Caco-2 (cell line): Measurements from ENCODE around the gene CRB2. TPM values are rescaled to one million over a fixed set of nuclear protein-coding genes. Genes with fewer than 3 reads are reported as not detected.

Experiments used
- BruUV-seq: library from RNA; stranded (reverse); fragments of 400-500 nt; replicated peaks from 2 replicates; lab custom pipeline; 2021; lab: Mats Ljungman, UMichigan
- CTCF ChIA-PET: fragments of 300-600 bp; sonication (Branson Sonifier 250); formaldehyde crosslinking; loops from one replicate; lab custom pipeline; 2022; ENCODE audit warnings: antibody characterized with exemption; lab: Charles Lee
- POLR2A ChIA-PET: fragments of 300-600 bp; sonication (Branson Sonifier 250); formaldehyde crosslinking; loops from one replicate; lab custom pipeline; 2022; ENCODE audit warnings: antibody characterized with exemption; lab: Charles Lee
- DNase-seq, 2 experiments: peaks; one replicate each; pipeline versions ENCODE4 v3.0.0 to v3.0.0-alpha.2; 2020 to 2022
- H3K27me3 ChIP-seq: replicated peaks from 2 replicates; pipeline ENCODE4 v1.6.0; 2011; ENCODE audit warnings: low read length; ENCODE audit not compliant: control insufficient read depth, insufficient read depth
- H3K36me3 ChIP-seq: 2 replicates; pipeline ENCODE4 v1.5.1; 2011; ENCODE audit warnings: low read length; ENCODE audit not compliant: control insufficient read depth, insufficient read depth
- H3K4me1 ChIP-seq: fragments of 250-450 bp; sonication (Bioruptor Pico); 2 replicates; pipeline ENCODE4 v1.5.1; 2020; ENCODE audit warnings: mild to moderate bottlenecking
- H3K4me3 ChIP-seq: 2 replicates; pipeline ENCODE4 v1.5.1; 2011; ENCODE audit warnings: low read depth, mild to moderate bottlenecking, control low read depth, low read length
- H3K9me3 ChIP-seq: fragments of 250-450 bp; sonication (Bioruptor Pico); 2 replicates; pipeline ENCODE4 v1.5.1; 2020; ENCODE audit warnings: mild to moderate bottlenecking, moderate library complexity
- H3K27ac Mint-ChIP-seq: one replicate; pipeline ENCODE4 v1.8.0; 2022; ENCODE audit warnings: mixed read lengths; ENCODE audit not compliant: unreplicated experiment
- H3K27me3 Mint-ChIP-seq: one replicate; pipeline ENCODE4 v1.8.0; 2022; ENCODE audit warnings: mixed read lengths; ENCODE audit not compliant: insufficient read depth, unreplicated experiment
- H3K36me3 Mint-ChIP-seq: one replicate; pipeline ENCODE4 v1.8.0; 2022; ENCODE audit warnings: mild to moderate bottlenecking, mixed read lengths; ENCODE audit not compliant: insufficient read depth, unreplicated experiment
- H3K4me1 Mint-ChIP-seq: one replicate; pipeline ENCODE4 v1.8.0; 2022; ENCODE audit warnings: low read depth, mixed read lengths; ENCODE audit not compliant: unreplicated experiment
- H3K4me3 Mint-ChIP-seq: one replicate; pipeline ENCODE4 v1.8.0; 2022; ENCODE audit warnings: mild to moderate bottlenecking, moderate library complexity, mixed read lengths; ENCODE audit not compliant: unreplicated experiment
- H3K9me3 Mint-ChIP-seq: one replicate; pipeline ENCODE4 v1.8.0; 2022; ENCODE audit warnings: mixed read lengths; ENCODE audit not compliant: unreplicated experiment
- CTCF ChIP-seq, 2 experiments: fragments of 200-600 bp in 1 of 2; IDR thresholded peaks; 1 replicate in 1 of 2; 2 replicates in 1 of 2; pipeline versions ENCODE4 v1.5.1 to v1.8.0; 2011 to 2022; ENCODE audit warnings: antibody characterized with exemption in 1 of 2, control low read depth in 1 of 2, inconsistent platforms in 1 of 2, low read depth in 1 of 2, low read length in 1 of 2, mild to moderate bottlenecking in 1 of 2, moderate library complexity in 1 of 2; ENCODE audit not compliant: insufficient read depth in 1 of 2, severe bottlenecking in 1 of 2, unreplicated experiment in 1 of 2
- intact Hi-C: fragments of 100-400 bp; cut with micrococcal nuclease; formaldehyde crosslinking; loops from one replicate; pipeline ENCODE4 v1.10.0; 2022; ENCODE audit not compliant: unreplicated experiment
- total RNA-seq: library from RNA; stranded (reverse); gene quantifications from 2 replicates; pipeline ENCODE4 v1.2.3, GENCODE V29; 2022

CRB2 gene
- total RNA-seq, 1 experiment from 2014 or later: 0.34 TPM

GRCh38 chr9:123318961-123319421, 37.0 kb upstream of the CRB2 start:
- ChIA-PET POLR2A (no interaction called here), CTCF (interaction anchor here (0.5 kb wide), 1 partner anchor 36 kb away, joined by 5 read pairs; no protein-coding TSS in a partner anchor)
- Mint-ChIP-seq H3K9me3 (no peaks in the 10 kb centered on the region), H3K27me3 (no peaks in the 10 kb centered on the region), H3K4me1 (peaks cover 11% of the 10 kb centered on the region), H3K27ac (no peak overlapping the region), H3K36me3 (no peaks in the 10 kb centered on the region), H3K4me3 (no peak overlapping the region)
- H3K9me3 ChIP-seq: no peaks in the 10 kb centered on the region
- no peak for DNase-seq
- intact Hi-C loops: no loop called here
- H3K4me1 ChIP-seq: peaks cover 7% of the 10 kb centered on the region
- H3K27me3 ChIP-seq: no peaks in the 10 kb centered on the region
- H3K36me3 ChIP-seq: no peaks in the 10 kb centered on the region
- no peak overlapping the region for H3K4me3 ChIP-seq
- no TSS peak for BruUV-seq
- TF ChIP-seq CTCF (IDR thresholded peaks at IDR 0.05; ENCODE audit: insufficient read depth in 1 of 2, low read depth in 1 of 2, low read length in 1 of 2, severe bottlenecking in 1 of 2, unreplicated experiment in 1 of 2): no peak

GRCh38 chr9:123319541-123320339, 36.3 kb upstream of the CRB2 start:
- no peak for DNase-seq
- Mint-ChIP-seq H3K27me3 (no peaks in the 10 kb centered on the region), H3K9me3 (no peaks in the 10 kb centered on the region), H3K4me3 (no peak overlapping the region), H3K27ac (no peak overlapping the region), H3K36me3 (no peaks in the 10 kb centered on the region), H3K4me1 (peaks cover 12% of the 10 kb centered on the region)
- TF ChIP-seq CTCF (IDR thresholded peaks at IDR 0.05; ENCODE audit: insufficient read depth in 1 of 2, low read depth in 1 of 2, low read length in 1 of 2, severe bottlenecking in 1 of 2, unreplicated experiment in 1 of 2): no peak
- intact Hi-C loops: no loop called here
- no TSS peak for BruUV-seq
- Histone ChIP-seq H3K36me3 (no peaks in the 10 kb centered on the region), H3K27me3 (no peaks in the 10 kb centered on the region), H3K9me3 (no peaks in the 10 kb centered on the region), H3K4me1 (peaks cover 7% of the 10 kb centered on the region), H3K4me3 (no peak overlapping the region)
- CTCF ChIA-PET: no interaction called here
- POLR2A ChIA-PET: no interaction called here

- BruUV-seq: no TSS peak
- H3K36me3 Mint-ChIP-seq: no peaks in the 10 kb centered on the region
- H3K4me3 Mint-ChIP-seq: no peak overlapping the region
- H3K27me3 Mint-ChIP-seq: no peaks in the 10 kb centered on the region
- ChIA-PET POLR2A (no interaction called here), CTCF (interaction anchor here (0.5 kb wide), 1 partner anchor 72 kb away, joined by 3 read pairs; no protein-coding TSS in a partner anchor)
- Histone ChIP-seq H3K36me3 (no peaks in the 10 kb centered on the region), H3K4me1 (peaks cover 7% of the 10 kb centered on the region), H3K9me3 (no peaks in the 10 kb centered on the region), H3K27me3 (no peaks in the 10 kb centered on the region), H3K4me3 (no peak overlapping the region)
- H3K9me3 Mint-ChIP-seq: no peaks in the 10 kb centered on the region
- DNase-seq: no peak
- no peak overlapping the region for H3K27ac Mint-ChIP-seq
- intact Hi-C loops: no loop called here
- TF ChIP-seq CTCF (IDR thresholded peaks at IDR 0.05; ENCODE audit: insufficient read depth in 1 of 2, low read depth in 1 of 2, low read length in 1 of 2, severe bottlenecking in 1 of 2, unreplicated experiment in 1 of 2): no peak
- H3K4me1 Mint-ChIP-seq: peaks cover 19% of the 10 kb centered on the region
Measured at GRCh38 chr9:123320814-123321213, 35.2 kb upstream of the CRB2 start.
